CD4-positive, alpha-beta T cell treated with Interleukin-4 for 4 hours (primary cell): ENCODE measurements around the gene FOS.

ENCODE experiments used
- DNase-seq: peaks from one replicate; pipeline ENCODE4 v3.0.0-alpha.2; 2020

FOS gene

GRCh38 chr14:75322746-75323145 lies 44.1 kb downstream of the FOS start:
- no peak for DNase-seq

- no peak for DNase-seq
These were observed 44.9 kb downstream of the FOS start for GRCh38 chr14:75323571-75323970.

GRCh38 chr14:75328558-75329155 lies 50.0 kb downstream of the FOS start:
- DNase-seq, result no peak

- no peak for DNase-seq
These were observed 50.7 kb downstream of the FOS start for GRCh38 chr14:75329369-75329768.

- DNase-seq, result no peak
These were observed 52.8 kb downstream of the FOS start for GRCh38 chr14:75331471-75331870.
